Stromal cell of bone marrow (primary cell): ENCODE measurements around the gene KDM4B.

Experiments
- DNase-seq: peaks from one replicate; pipeline ENCODE4 v3.0.0-alpha.2; 2012; ENCODE audit warnings: low read depth

KDM4B gene

GRCh38 chr19:5122671-5123409 lies 153.9 kb downstream of the KDM4B start:
- no peak for DNase-seq

- DNase-seq = no peak
Observed at GRCh38 chr19:5123646-5124045, 154.7 kb downstream of the KDM4B start.

GRCh38 chr19:5124111-5124855 lies 155.4 kb downstream of the KDM4B start:
- DNase-seq = no peak

GRCh38 chr19:5125376-5125775 lies 156.5 kb downstream of the KDM4B start:
- no peak for DNase-seq

- no peak for DNase-seq
Observed at GRCh38 chr19:5125797-5126497, 157.0 kb downstream of the KDM4B start.

- no peak for DNase-seq
Observed at GRCh38 chr19:5126498-5127223, 157.7 kb downstream of the KDM4B start.

GRCh38 chr19:5127717-5128116 lies 158.8 kb downstream of the KDM4B start:
- DNase-seq = no peak

- DNase-seq = no peak
Observed at GRCh38 chr19:5128251-5128935, 159.5 kb downstream of the KDM4B start.

GRCh38 chr19:5128936-5129389 lies 160.1 kb downstream of the KDM4B start:
- DNase-seq = no peak

- no peak for DNase-seq
Observed at GRCh38 chr19:5129691-5130090, 160.8 kb downstream of the KDM4B start.

GRCh38 chr19:5130371-5131030 lies 161.6 kb downstream of the KDM4B start:
- DNase-seq = no peak

GRCh38 chr19:5131031-5131505 lies 162.2 kb downstream of the KDM4B start:
- no peak for DNase-seq

- no peak for DNase-seq
Observed at GRCh38 chr19:5131506-5132205, 162.7 kb downstream of the KDM4B start.

- no peak for DNase-seq
Observed at GRCh38 chr19:5132206-5132560, 163.3 kb downstream of the KDM4B start.

- DNase-seq = no peak
Observed at GRCh38 chr19:5132698-5133651, 164.1 kb downstream of the KDM4B start.

GRCh38 chr19:5133986-5134595 lies 165.2 kb downstream of the KDM4B start:
- DNase-seq = no peak

- no peak for DNase-seq
Observed at GRCh38 chr19:5134691-5135090, 165.8 kb downstream of the KDM4B start.

- DNase-seq = no peak
Observed at GRCh38 chr19:5136073-5136855, 167.4 kb downstream of the KDM4B start.
